ENCODE results near the gene SHISA7. TPM values are rescaled to one million over a fixed set of nuclear protein-coding genes. Genes with fewer than 3 reads are reported as not detected.

Gene SHISA7
- polyA plus RNA-seq, 3 donors, result 0.01 TPM; not detected in 2

DNA sequence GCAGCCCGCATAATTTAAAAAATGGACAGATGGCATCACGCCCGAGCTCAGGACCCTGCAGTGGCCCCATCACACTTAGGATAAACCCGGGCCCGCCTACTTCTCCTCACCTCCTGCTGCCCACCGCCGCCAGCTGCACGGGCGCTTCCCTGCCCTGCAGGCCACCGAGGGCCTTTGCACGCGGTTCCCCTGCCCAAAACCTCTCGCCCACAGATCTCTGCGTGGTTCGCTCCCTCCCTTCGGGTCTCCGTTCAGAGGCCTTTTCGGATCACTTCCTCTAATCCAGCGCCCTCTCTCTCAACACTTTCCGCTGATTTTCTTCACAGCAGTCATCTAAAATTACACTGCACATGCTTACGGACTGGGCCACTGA is 1.8 kb downstream of the SHISA7 start:
- H3K27ac Mint-ChIP-seq, result peak overlapping the region in 1 of 7 donors; percentile 62
- H3K9ac ChIP-seq (ENCODE audit: insufficient read depth, low read length, poor library complexity, severe bottlenecking), result no peak overlapping the region
- peaks cover 26 to 71% of the 10 kb centered on the region in 2 donors for H3K27me3 ChIP-seq (ENCODE audit: control insufficient read depth in 2 of 2, insufficient read depth in 2 of 2, low read length in 2 of 2)
- 2% methylated on average over 21 of the region's 21 CpGs for WGBS (ENCODE audit: insufficient coverage)
- H2AFZ ChIP-seq (ENCODE audit: insufficient read depth, low read depth, low read length, poor library complexity, severe bottlenecking), result no peak overlapping the region
- peaks cover 48 to 83% (median 62%) of the 10 kb centered on the region in 3 donors for H3K27me3 Mint-ChIP-seq (ENCODE audit: low read depth in 3 of 3)
- peaks cover 21 to 24% of the 10 kb centered on the region in 2 donors for H3K4me1 ChIP-seq (ENCODE audit: control insufficient read depth in 1 of 2, insufficient read depth in 2 of 2, low read length in 2 of 2)
- H3K36me3 Mint-ChIP-seq, result peaks cover 5 to 12% of the 10 kb centered on the region in 2 donors
- H3K9me3 Mint-ChIP-seq, result peaks cover 0 to 38% (median 13%) of the 10 kb centered on the region in 7 donors
- TF ChIP-seq, protein P1, sequence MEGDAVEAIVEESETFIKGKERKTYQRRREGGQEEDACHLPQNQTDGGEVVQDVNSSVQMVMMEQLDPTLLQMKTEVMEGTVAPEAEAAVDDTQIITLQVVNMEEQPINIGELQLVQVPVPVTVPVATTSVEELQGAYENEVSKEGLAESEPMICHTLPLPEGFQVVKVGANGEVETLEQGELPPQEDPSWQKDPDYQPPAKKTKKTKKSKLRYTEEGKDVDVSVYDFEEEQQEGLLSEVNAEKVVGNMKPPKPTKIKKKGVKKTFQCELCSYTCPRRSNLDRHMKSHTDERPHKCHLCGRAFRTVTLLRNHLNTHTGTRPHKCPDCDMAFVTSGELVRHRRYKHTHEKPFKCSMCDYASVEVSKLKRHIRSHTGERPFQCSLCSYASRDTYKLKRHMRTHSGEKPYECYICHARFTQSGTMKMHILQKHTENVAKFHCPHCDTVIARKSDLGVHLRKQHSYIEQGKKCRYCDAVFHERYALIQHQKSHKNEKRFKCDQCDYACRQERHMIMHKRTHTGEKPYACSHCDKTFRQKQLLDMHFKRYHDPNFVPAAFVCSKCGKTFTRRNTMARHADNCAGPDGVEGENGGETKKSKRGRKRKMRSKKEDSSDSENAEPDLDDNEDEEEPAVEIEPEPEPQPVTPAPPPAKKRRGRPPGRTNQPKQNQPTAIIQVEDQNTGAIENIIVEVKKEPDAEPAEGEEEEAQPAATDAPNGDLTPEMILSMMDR (IDR thresholded peaks at IDR 0.05), result no peak
- H3K27ac ChIP-seq (ENCODE audit: low read depth in 1 of 2, low read length in 2 of 2), result no peak overlapping the region
- no peaks in the 10 kb centered on the region for H4K20me1 ChIP-seq (ENCODE audit: insufficient read depth, low read length)
- peak in 2 of 3 donors; percentile 19 to 37 for DNase-seq
- H3K4me3 Mint-ChIP-seq, result peak overlapping the region in 1 of 2 donors; percentile 92
- H3K9me3 ChIP-seq (replicated peaks in 1 of 2; ENCODE audit: control insufficient read depth in 1 of 2, insufficient read depth in 1 of 2, low read length in 2 of 2), result peaks cover 0 to 22% of the 10 kb centered on the region in 2 donors
- peak overlapping the region; percentile 44 for H3K4me2 ChIP-seq (replicated peaks; ENCODE audit: extremely low read depth, low read length, poor library complexity, severe bottlenecking)
- peak overlapping the region in 1 of 3 experiments; percentile 32 for H3K4me3 ChIP-seq (replicated peaks in 1 of 3; ENCODE audit: low read depth in 2 of 3, low read length in 3 of 3)
- H3K79me2 ChIP-seq (ENCODE audit: insufficient read depth, low read length), result no peaks in the 10 kb centered on the region
- H3K4me1 Mint-ChIP-seq, result peaks cover 21% of the 10 kb centered on the region
- intact Hi-C loops (cut with micrococcal nuclease), result no loop called here
- no peaks in the 10 kb centered on the region for H3K36me3 ChIP-seq (replicated peaks in 1 of 2; ENCODE audit: control insufficient read depth in 1 of 2, insufficient read depth in 2 of 2, low read length in 2 of 2)

DNA sequence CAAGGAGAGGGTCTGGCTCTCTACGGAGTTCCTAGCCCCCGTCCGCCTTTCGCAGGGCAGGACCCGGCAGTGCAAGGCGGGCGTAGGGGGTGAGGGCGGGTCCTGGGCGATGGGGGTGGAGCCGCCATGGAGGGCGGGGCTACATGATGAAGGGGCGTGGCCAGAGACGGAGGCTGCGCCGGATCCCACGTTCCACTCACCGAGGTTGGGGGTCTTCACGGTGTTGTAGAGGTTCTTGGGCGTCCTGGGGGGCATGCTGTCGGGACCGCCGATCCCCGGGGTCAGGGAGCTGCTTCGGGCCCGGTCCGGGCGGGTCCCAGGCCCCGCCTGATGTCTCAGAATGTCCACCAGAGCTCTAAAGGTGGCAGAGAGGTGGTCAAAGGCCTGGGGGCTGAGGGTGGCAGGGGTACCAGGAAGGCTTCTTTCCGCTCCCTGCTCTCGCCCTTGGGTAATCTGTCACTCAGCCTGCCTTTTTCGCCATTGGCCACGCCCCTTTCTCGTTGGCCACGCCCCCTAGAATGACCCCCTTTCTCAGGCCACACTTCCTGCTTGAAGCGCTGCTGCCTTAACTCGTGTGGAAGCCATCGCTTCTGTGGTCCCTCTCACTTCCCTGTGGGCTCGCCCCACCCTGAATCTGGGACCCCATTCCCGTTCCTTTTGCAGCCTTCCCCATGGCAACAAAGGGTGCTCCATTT is 2.5 kb downstream of the SHISA7 start:
- TF ChIP-seq, protein P1 (IDR thresholded peaks at IDR 0.05), result no peak
- peak overlapping the region; percentile 29 for H2AFZ ChIP-seq (ENCODE audit: insufficient read depth, low read depth, low read length, poor library complexity, severe bottlenecking)
- peaks cover 21 to 24% of the 10 kb centered on the region in 2 donors for H3K4me1 ChIP-seq (ENCODE audit: control insufficient read depth in 1 of 2, insufficient read depth in 2 of 2, low read length in 2 of 2)
- peak overlapping the region; percentile 4 for H3K9ac ChIP-seq (ENCODE audit: insufficient read depth, low read length, poor library complexity, severe bottlenecking)
- H3K4me2 ChIP-seq (replicated peaks; ENCODE audit: extremely low read depth, low read length, poor library complexity, severe bottlenecking), result peak overlapping the region; percentile 44
- H3K36me3 ChIP-seq (replicated peaks in 1 of 2; ENCODE audit: control insufficient read depth in 1 of 2, insufficient read depth in 2 of 2, low read length in 2 of 2), result no peaks in the 10 kb centered on the region
- Mint-ChIP-seq H3K27ac (peak overlapping the region in 1 of 7 donors; percentile 79), H3K36me3 (peaks cover 5 to 12% of the 10 kb centered on the region in 2 donors), H3K4me3 (peak overlapping the region in 1 of 2 donors; percentile 92), H3K4me1 (peaks cover 21% of the 10 kb centered on the region), H3K9me3 (peaks cover 0 to 38% (median 13%) of the 10 kb centered on the region in 7 donors), H3K27me3 (ENCODE audit: low read depth in 3 of 3) (peaks cover 48 to 77% (median 59%) of the 10 kb centered on the region in 3 donors)
- intact Hi-C loops (cut with micrococcal nuclease), result no loop called here
- 10% methylated on average over 37 of the region's 39 CpGs for WGBS (ENCODE audit: insufficient coverage)
- H4K20me1 ChIP-seq (ENCODE audit: insufficient read depth, low read length), result no peaks in the 10 kb centered on the region
- no peaks in the 10 kb centered on the region for H3K79me2 ChIP-seq (ENCODE audit: insufficient read depth, low read length)
- peak in 1 of 3 donors; percentile 27 for DNase-seq
- H3K27me3 ChIP-seq (ENCODE audit: control insufficient read depth in 2 of 2, insufficient read depth in 2 of 2, low read length in 2 of 2), result peaks cover 26 to 67% of the 10 kb centered on the region in 2 donors
- H3K27ac ChIP-seq (ENCODE audit: low read depth in 1 of 2, low read length in 2 of 2), result no peak overlapping the region
- peak overlapping the region in 1 of 3 experiments; percentile 32 for H3K4me3 ChIP-seq (replicated peaks in 1 of 3; ENCODE audit: low read depth in 2 of 3, low read length in 3 of 3)
- peaks cover 0 to 22% of the 10 kb centered on the region in 2 donors for H3K9me3 ChIP-seq (replicated peaks in 1 of 2; ENCODE audit: control insufficient read depth in 1 of 2, insufficient read depth in 1 of 2, low read length in 2 of 2)

All from CD14-positive monocyte (primary cell).